Measurements from ENCODE around the gene POU2F1.
"Not testable (repeated sequence)": the region's sequence is repeated elsewhere in the genome, so short reads cannot be mapped to it uniquely, and the experiment has no call there.

The POU2F1 gene

DNA sequence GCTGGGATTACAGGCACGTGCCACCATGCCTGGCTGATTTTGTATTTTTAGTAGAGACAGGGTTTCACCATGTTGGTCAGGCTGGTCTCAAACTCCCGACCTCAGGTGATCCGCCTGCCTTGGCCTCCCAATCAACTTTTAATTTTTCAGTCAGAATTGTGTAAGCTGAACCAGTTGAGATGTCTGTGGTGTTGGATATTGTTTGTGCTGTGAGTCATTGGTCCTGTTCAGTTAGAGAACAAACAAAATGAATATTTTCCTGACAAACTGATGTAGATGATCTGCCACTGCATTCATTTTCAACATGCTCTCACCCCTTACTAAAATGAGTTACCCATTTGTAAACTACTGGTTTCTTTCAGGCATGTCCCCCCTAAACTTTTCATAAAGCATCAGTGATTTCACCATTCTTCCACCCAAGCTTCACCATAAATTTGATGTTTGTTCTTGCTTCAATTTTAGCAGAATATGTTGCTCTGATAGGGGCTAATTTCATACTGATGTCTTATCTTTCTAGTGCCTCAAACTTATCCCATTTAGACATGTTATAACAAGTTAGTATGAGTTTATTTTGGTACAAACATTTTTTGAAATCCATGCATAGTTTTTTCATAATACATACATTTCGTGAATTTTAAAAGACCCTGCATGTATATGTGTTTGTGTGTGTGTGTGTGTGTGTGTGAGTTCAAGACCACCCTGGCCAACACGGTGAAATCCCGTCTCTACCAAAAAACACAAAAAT is 15.2 kb upstream of the POU2F1 start:
- not testable (repeated sequence) for DNase-seq (ENCODE audit: low read depth in 2 of 2)

DNA sequence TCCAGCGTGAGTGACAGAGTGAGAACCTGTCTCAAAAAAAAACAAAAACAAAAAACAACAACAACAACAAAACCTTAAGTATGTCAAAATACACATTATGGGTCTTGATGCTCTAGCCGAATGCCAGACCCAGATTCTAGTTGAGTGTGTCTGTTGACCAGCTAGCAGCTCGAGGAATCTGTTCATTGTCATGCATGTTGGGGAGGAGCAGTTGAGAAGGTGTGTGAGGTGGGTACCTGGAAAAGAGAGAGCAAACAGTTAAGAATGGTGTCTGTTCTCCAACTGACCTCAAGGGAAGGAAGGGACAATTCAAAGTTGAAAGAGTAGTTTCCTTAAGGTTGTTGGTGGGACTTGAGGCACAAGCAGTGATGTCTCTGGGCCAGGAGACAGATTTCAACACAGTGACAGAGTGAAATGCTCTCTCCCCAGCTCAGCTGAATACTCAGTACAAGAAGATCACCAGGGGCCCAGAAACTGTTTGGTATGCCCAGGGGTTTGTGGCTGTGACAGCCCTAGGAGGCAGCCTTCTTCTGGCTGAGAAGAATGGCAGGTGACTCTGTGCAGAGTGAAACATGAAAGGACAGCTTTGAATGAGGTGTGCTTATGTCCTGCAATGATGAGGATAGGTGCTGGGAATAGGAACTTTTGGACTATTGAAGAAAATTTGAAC is 14.4 kb upstream of the POU2F1 start:
- DNase-seq (ENCODE audit: low read depth in 2 of 2), result no peak

DNA sequence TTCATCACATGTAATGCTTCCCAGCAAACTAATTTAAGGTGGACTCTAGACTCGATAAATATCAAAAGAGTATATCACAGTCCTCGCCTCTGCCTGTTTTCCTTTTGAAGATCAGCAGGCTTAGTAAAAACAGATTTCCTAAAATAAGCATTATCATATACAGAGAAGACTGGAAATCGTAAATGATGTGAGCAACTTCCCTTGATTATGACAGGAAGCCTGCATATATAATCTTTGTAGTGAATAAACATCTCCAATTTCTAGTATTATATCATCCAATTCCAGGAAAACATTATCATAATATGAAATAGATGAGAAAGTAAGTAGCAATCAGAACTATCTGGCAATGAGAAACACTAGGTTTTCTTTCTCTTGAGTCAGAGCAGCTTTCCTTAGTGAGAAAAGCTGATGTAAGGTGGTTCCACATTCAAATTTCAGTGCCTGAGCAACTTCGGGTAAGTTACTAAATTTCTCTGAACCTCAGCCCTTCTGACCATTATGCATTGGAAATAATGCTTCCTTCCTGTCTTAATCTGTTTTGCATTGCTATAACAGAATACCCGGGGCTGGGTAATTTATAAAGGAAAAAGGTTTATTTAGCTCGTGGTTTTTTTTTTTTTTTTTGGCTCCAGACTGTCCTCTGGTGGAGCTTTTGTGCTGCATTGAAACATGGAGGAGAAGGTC is 12.6 kb upstream of the POU2F1 start:
- no peak for DNase-seq (ENCODE audit: low read depth in 2 of 2)

DNA sequence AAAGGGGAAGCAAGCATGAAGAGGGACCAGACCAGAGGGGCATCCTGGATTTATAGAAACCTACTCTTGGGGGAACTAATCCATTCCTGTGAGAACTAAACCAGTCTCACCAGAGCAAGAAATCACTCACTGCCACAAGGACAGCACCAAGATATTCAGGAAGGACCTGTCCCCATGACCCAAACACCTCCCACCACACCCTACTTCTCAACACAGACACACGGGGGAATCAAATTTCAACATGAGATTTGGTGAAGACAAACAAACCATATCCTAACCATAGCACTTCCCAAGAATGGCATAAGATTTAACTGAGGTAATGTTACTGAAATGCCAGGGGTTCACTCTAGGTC is 12.1 kb upstream of the POU2F1 start:
- DNase-seq (ENCODE audit: low read depth in 2 of 2), result no peak

DNA sequence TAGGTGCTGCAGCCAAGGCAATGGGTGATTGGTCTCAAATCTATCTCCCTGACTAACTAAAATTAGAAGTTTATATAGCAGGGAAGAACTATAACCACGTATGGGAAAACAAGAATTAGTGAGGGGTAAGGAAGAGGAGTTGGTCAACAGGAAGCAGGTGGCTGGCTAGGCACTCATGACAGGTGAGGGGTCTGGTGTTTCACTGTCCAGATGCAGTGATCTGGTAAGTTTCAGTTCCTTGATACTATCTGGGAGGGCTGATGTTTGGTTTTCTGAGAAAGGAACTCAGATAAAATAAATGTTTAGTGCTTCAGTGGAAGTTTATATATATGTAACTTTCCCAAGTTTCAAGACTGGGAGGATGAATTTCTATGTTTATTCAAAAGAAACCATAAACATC is 11.6 kb upstream of the POU2F1 start:
- DNase-seq (ENCODE audit: low read depth in 2 of 2), result no peak

DNA sequence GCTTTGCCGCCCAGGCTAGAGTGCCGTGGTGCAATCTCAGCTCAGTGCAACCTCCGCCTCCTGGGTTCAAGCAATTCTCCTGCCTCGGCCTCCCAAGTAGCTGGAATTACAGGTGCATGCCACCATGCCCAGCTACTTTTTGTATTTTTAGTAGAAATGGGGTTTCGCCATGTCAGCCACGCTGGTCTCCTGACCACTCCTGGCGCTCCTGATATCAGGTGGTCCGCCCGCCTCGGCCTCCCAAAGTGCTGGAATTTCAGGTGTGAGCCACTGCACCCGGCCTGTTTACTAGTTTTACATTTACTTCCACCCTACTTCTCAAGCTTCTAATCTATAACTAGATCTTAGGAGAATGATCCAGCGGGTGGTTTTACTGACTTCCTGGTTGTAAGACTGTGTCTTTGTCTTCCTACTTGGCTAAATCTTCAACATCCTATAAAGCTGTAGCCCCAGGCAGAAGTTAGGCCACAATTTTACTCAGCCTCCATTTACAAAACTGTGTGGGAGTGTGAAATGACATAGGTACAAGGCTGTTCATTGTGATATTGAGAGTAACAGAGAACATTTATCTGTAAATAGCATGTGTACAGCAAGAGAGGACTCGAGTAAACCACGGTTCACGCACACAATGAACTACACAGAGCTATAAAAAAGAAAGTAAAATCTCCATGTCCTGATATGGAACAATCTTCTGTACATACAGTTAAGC is 9.6 kb upstream of the POU2F1 start:
- no peak for DNase-seq (ENCODE audit: low read depth in 2 of 2)

DNA sequence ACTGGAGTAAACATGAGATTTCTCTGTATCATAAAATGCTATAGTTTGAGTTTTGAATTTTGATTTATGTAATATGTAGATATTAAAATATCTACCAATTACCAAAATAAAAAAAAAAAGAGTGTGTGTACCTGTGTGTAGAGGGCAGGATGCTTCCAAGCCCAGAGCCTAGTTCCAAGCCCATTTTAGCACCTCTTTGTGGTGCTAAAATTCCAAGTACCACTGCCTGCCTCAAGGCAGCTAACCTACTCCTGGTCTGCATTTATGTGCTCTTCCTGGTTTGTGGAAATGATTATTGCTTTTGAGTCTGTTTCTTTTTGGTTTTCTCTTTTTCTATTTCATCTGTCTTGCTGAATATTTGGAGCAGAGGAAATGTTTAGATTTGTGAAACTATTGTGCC is 8.7 kb upstream of the POU2F1 start:
- DNase-seq (ENCODE audit: low read depth in 2 of 2), result no peak

DNA sequence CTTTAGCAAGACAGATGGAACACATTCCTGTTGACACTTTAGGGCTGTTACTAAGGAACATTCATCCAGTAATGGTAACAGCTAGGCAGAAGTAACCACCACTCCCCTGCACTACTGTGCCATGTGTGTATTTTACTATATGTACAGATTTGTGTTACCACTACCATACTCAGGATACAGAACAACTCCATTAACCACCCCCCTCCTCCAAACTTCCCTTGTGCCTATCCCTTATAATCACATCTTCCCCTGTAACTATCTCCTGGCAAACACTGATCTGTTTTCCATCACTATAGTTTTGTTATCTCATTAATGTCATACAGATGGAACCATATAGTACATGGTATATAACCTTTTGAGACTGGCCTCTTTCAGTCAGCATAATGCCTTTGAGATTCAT is 3.9 kb upstream of the POU2F1 start:
- no peak for DNase-seq (ENCODE audit: low read depth in 2 of 2)

DNA sequence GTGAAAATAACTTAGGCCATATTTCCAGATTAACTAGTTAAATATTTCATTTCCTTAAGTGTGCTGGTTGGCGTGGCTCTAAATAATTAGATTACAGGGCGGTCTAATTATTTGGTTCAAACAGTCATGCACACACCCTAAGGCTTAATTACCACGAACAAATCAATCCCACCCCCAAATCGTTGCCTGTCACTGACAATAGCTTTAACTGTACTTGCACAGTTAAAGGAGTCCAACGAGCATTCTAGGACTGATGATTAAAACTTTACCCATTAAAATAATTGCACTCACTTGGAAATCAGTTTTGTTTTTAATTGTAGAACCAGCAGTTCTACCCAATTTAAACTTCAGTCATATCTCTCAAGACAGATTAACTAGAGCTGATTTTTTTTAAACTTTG is 1.5 kb upstream of the POU2F1 start:
- no peak for DNase-seq (ENCODE audit: low read depth in 2 of 2)

DNA sequence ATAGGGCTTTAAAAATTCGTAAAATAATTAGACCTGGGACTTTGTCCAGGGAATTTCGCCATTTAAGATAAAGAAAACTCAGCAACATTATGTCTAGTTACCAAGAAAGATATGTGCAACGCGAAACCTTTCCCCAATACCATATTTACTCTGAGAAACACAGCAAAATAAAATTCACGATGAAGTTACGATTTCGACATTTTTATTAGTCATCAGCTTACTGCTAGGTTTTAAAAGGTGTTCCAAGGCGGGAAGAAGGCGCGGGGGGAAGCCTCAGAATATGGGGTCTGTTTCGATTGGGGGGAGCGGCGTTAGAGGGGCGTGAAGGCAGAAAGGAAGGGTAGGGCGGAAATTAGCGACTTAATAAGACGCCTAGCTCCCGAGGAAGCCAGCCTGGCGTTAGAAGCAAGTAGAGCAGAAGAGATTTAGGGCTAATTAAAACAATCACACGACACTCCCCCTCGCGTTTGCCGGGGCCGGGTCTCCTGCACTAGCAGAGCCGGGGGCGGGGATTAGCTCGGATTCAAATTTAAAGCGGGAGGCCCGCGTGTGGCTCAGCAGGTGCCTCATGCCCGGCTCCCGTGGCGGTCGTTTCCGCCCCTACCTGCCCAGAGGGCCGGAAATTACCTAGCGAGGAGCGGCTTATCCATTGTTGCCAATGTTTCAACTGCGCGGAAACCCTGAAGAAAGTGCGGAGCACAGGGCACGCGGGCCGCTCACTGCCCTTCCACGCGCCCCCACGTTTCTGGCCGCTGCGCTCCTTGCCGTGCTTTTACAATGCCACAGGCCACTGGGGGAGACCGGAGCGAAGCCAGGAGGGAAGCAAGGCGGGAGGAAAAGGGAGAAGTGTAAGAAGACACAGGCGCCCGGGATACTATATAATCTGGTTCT is 795 bp upstream of the POU2F1 start:
- DNase-seq (ENCODE audit: low read depth in 2 of 2), result peak; percentile 67 to 75

DNA sequence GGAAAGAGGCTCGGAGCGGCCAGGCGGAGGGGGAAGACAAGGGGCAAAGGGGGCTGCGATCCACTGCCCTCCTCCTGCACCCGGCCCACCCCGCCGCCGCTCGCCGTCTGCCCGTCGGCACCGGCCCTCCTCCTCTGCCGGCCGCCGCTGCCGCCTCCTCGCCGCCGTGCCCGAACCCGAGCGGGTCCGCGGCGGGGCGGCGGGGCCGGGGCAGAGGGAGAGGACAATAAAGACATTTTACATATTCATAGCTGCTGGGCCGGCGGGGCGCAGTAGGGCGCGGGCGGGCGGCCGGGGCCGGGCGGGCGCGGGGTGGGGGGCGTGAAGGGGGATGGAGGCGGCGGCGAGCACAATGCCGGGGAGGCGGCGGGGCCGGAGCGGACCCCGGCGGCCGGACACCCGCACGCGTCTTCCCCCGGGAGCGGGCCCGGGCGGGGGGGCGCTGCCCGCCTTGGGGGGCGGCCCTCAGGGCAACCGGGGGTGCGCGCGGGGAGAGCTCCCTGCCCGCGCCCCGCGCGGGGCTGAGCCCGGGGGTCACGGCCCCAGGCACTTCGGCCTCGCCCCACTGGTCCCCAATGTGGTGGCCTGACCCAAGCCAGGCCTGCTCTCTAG is 546 bp downstream of the POU2F1 start:
- peak; percentile 2 to 6 for DNase-seq (ENCODE audit: low read depth in 2 of 2)

DNA sequence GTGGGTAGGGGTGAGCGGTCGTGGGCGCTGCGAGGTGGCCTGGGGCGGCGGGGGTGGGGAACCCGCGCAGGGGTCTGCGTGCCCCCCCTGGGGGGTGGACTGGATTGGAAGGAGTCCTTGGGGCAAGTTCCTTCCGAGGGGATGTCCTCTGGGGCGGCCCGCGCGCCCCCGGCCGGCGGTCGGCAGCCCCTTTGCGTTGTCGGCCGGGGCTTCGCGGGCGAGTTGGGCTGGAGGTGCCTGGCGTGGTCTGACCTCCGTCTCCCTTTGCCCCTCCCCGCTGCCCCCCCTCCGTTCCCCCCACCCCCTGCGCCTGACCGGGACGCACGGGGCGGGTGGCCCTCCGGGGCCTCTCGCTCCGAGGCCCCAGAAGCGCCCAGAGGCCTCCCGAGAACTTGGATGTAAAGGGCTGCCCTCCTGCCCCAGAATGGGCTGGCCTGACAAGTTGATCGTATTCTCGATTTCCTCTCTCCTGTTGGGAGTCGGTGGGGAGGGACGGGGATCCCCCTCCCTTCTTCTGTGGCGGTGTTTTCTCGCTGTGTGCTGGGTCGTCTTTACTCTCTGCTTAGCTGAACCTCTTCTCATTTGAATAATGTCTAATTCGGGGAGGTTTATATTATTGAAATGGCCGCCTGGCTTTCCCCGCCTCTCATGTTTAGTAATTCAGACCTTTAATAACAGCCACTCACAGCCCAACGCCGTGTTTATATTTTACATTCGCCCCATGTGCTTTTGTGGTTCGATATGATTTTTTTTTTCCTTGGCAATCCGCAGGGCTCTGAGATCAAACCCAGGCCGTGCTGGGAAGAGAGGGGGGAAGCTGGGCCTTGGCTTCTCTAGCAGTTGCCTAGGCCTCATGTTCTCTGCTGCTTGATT is 1.3 kb downstream of the POU2F1 start:
- DNase-seq (ENCODE audit: low read depth in 2 of 2), result peak; percentile 24 to 28

DNA sequence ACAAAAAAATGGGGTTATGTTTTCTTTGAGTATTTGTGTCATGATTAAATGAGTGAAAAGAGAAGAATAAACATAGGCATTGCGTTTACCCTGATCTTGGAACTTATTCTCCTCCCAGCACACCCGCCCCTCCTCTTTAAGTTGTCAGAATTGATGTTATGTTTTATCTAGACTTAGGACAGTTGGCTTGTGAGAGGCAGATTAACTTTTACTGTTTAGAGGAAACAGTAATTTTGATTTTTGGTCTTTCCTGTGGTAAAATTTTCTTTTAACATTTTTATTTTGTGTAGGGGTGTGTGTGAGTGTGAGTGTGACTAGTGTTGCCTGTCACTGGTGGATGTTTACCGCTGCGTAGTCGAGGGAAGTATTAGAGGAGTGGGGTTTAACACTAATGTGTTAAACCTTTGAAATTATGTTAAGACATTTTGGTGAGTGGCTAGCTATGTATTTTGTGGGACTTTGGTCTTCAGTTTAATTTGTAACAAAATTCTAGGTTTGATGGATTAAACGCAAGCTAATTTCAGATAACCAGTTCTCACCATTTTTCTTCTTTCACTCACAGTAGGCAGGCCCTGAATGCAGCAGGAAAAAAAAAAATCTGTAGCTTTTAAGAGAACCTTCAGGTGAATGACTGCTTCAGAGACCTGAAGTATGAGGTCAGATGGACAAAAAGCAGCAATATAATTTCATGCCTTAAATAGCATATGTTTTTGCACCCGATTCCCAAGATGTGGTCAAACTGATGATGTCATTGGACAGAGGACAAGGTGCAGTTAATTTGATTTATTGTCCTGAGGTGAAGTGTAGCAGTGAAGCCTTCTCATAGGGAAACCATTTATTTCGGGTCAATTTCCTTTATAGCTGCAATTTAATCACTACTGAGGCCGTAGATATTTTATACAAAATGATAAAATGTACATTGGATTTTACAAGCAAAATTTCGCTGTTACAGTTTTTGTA is 2.7 kb downstream of the POU2F1 start:
- DNase-seq (ENCODE audit: low read depth in 2 of 2), result no peak

DNA sequence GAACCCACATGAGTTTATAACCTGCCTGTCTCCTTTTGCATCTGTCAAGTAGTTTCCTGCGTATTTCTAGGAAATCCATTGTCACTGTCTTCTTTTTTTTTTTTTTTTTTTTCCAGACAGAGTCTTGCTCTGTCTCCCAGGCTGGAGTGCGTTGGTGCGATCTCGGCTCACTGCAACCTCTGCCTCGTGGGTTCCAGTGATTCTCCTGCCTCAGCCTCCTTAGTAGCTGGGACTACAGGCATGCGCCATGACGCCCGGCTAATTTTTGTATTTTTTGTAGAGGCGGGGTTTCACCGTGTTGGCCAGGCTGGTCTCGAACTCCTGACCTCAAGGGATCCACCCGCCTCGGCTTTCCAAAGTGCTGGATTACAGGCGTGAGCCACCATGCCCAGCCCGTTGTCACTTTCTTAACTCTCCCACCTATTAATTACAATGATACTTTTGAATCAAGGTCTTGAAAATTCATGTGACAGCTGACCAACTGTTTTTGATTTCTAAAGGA is 4.1 kb downstream of the POU2F1 start:
- DNase-seq (ENCODE audit: low read depth in 2 of 2), result not testable (repeated sequence)

DNA sequence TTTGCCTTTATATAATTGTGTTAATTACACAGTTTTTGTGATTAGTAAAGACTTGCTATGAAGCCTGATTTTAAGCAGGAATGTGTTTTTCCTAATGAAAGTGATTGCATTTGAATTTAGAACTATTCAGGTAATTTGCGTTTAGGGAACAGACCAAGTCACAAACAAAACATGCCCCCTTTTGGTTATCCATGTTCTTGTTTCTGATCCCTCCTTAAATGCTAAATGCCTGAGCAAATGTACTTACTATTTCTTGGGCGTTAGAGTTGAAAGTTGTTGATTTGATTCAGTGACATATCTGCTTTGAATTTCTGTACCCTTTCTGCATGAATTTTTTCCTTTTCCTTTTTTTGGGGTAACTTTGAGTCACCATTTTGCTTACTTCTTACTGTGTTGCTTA is 5.2 kb downstream of the POU2F1 start:
- no peak for DNase-seq (ENCODE audit: low read depth in 2 of 2)

DNA sequence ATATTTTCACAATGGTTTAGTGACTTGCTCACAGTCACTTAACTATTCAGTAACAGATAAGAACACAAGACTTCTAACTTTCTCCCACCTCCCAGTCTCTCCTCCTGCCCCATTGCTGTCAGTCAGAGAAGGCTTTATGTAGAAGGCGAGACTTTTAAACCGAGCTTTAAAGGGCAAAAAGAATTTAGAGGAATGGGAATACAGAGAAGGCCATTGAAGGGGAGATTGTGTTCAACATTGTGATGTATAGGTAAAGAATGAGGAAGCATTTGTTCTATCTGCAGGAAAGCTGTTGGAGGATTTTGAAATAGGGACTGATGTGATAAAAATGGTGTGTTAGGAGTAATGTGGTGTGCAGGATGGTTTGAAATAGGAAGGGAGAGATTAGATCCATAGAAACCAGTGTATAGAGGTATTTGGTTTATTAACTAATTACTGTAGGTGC is 7.3 kb downstream of the POU2F1 start:
- no peak for DNase-seq (ENCODE audit: low read depth in 2 of 2)

DNA sequence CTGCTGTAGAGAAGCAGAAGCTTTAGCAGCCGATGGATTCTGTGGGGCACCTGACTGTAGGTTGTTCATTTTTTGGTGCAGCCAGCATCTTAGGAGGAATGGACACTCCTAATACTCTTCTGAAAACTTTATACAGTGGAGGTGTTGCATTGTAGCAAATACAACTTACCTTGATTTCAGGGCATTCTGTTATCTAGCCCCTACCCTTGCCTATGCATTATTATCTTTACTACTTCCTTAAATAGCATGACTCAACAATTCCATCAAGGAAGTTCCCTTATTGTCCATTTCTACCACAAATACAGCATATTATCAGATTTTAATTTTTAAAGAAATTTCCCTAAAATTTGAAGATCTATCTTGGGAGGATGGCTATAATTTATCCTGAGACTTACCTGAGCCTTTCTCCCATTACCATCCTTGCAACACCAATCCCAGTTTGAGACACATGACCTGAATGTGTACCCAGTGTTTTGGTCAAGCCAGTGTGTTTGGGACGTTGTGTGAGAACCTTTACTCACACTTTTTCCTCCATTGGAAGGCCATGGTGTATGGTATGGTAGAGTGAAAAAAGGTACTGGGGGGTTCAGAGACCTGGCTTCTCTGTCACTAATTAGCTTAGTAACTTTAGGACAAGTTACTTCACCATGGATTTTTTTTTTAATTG is 9.2 kb downstream of the POU2F1 start:
- no peak for DNase-seq (ENCODE audit: low read depth in 2 of 2)

DNA sequence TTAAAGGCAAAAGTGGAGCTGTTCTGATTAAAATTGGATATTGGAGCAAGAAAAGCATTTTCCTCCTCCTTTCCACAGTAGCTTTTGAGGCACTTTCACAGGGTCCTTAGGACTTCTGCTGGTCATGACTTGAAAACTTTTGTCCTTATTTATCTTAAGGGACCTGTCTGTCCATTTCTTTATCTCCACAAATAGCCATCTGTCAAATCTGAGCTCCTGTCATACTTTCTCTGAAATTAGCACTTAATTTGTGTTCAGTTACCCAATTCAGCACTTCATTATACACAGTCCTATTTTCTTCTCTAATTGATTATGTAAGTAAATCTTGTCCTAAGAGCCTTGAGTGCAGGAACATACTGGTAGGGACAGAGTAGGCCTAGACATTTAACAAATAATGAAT is 9.8 kb downstream of the POU2F1 start:
- no peak for DNase-seq (ENCODE audit: low read depth in 2 of 2)
